GM12878 (cell line): ENCODE results near the gene APLP2. TPM values are rescaled to one million over a fixed set of nuclear protein-coding genes. Genes with fewer than 3 reads are reported as not detected.

Source experiments
- ATAC-seq: fragments of 200-7000 bp; cut with Tn5 transposase; 3 replicates; pipeline ENCODE4 v1.9.1; 2020; ENCODE audit warnings: mild to moderate bottlenecking, moderate library complexity
- BruUV-seq: library from RNA; stranded (reverse); fragments of 400-500 nt; replicated peaks from 2 replicates; lab custom pipeline; 2021; lab: Mats Ljungman, UMichigan
- CTCF ChIA-PET: fragments of 300-600 bp; sonication (Branson Sonifier 250); formaldehyde crosslinking; extraction: SDS; loops from one replicate; lab custom pipeline; 2021; ENCODE audit warnings: inconsistent platforms; lab: Yijun Ruan, JAX
- POLR2A ChIA-PET: fragments of 350-600 bp; formaldehyde crosslinking; extraction: SDS; loops from one replicate; lab custom pipeline; 2021; ENCODE audit warnings: inconsistent platforms; lab: Charles Lee
- RAD21 ChIA-PET: fragments of 300-600 bp; sonication (Branson Sonifier 250); formaldehyde crosslinking; loops from one replicate; lab custom pipeline; 2023; ENCODE audit warnings: antibody characterized with exemption; ENCODE audit not compliant: unreplicated experiment; lab: Charles Lee
- SMC1A ChIA-PET: fragments of 300-600 bp; sonication (Branson Sonifier 250); formaldehyde crosslinking; loops from one replicate; lab custom pipeline; 2023; ENCODE audit not compliant: unreplicated experiment, uncharacterized antibody; lab: Charles Lee
- DNase-seq: peaks from one replicate; pipeline ENCODE4 v3.0.0-alpha.2; 2011; ENCODE audit warnings: low read depth, low spot score
- FAIRE-seq: peaks from 3 replicates; lab custom pipeline; 2011; peaks lifted over from hg19 to GRCh38; lab: Jason Lieb, UNC
- H2AFZ ChIP-seq: 2 replicates; pipeline ENCODE4 v1.6.0; 2011; ENCODE audit warnings: low read depth, low read length, control low read depth; ENCODE audit not compliant: control insufficient read depth
- H3K27ac ChIP-seq: 2 replicates; pipeline ENCODE4 v1.5.1; 2011; ENCODE audit warnings: control low read depth; ENCODE audit not compliant: control insufficient read depth, insufficient read depth
- H3K27me3 ChIP-seq, 2 experiments: replicated peaks in 1 of 2; 2 replicates each; pipeline versions ENCODE4 v1.6.0 to v1.6.1; 2011; ENCODE audit warnings: low read length in 1 of 2; ENCODE audit not compliant: control insufficient read depth in 2 of 2, insufficient read depth in 2 of 2
- H3K36me3 ChIP-seq, 2 experiments: 2 replicates each; pipeline ENCODE4 v1.5.1; 2011; ENCODE audit warnings: low read length in 1 of 2; ENCODE audit not compliant: control insufficient read depth in 2 of 2, insufficient read depth in 2 of 2
- H3K4me1 ChIP-seq: 2 replicates; pipeline ENCODE4 v1.6.1; 2011; ENCODE audit warnings: mild to moderate bottlenecking, low read length, moderate library complexity, mixed read lengths; ENCODE audit not compliant: control insufficient read depth, insufficient read depth
- H3K4me2 ChIP-seq: 2 replicates; pipeline ENCODE4 v1.6.0; 2011; ENCODE audit warnings: control low read depth; ENCODE audit not compliant: control insufficient read depth, insufficient read depth
- H3K4me3 ChIP-seq: fragments of 200-600 bp; sonication (generic); 2 replicates; pipeline ENCODE4 v1.5.1; 2016
- H3K79me2 ChIP-seq: 2 replicates; pipeline ENCODE4 v1.6.0; 2011; ENCODE audit warnings: low read length; ENCODE audit not compliant: control insufficient read depth, insufficient read depth
- H3K9ac ChIP-seq: 2 replicates; pipeline ENCODE4 v1.8.0; 2011; ENCODE audit warnings: low read length, control low read depth, mixed read lengths; ENCODE audit not compliant: control insufficient read depth, insufficient read depth
- H3K9me3 ChIP-seq: replicated peaks from 3 replicates; pipeline ENCODE4 v1.5.1; 2011; ENCODE audit warnings: mild to moderate bottlenecking, low read length; ENCODE audit not compliant: control insufficient read depth, insufficient read depth
- H4K20me1 ChIP-seq: 2 replicates; pipeline ENCODE4 v1.6.0; 2011; ENCODE audit not compliant: control insufficient read depth, insufficient read depth
- BCL11A ChIP-seq: IDR thresholded peaks from 2 replicates; pipeline ENCODE4 v1.6.1; 2011; ENCODE audit warnings: low read depth, low read length
- FOXM1 ChIP-seq: IDR thresholded peaks from 2 replicates; pipeline ENCODE4 v1.6.1; 2012; ENCODE audit warnings: low read depth, mild to moderate bottlenecking, inconsistent platforms, low read length, moderate library complexity
- KLF5 ChIP-seq: fragments of 450-650 bp; IDR thresholded peaks from 2 replicates; pipeline ENCODE4 v1.6.1; 2014; ENCODE audit warnings: mild to moderate bottlenecking; ENCODE audit not compliant: partially characterized antibody
- NFYA ChIP-seq: IDR thresholded peaks from 2 replicates; pipeline ENCODE4 v1.6.1; 2011; ENCODE audit warnings: low read depth, mild to moderate bottlenecking, low read length, improper control_type of control experiment, borderline replicate concordance
- NR2F1 ChIP-seq: fragments of 450-650 bp; conservative IDR thresholded peaks from 2 replicates; pipeline ENCODE4 v1.6.1; 2017; ENCODE audit warnings: mild to moderate bottlenecking
- PML ChIP-seq: IDR thresholded peaks from 2 replicates; pipeline ENCODE4 v1.6.1; 2012; ENCODE audit warnings: low read length, inconsistent platforms
- POLR2A ChIP-seq: IDR thresholded peaks from 2 replicates; pipeline ENCODE4 v1.6.1; 2011; ENCODE audit warnings: low read depth, mild to moderate bottlenecking, low read length
- RCOR1 ChIP-seq: conservative IDR thresholded peaks from 2 replicates; pipeline ENCODE4 v1.6.1; 2012; ENCODE audit warnings: low read depth, low read length, improper control_type of control experiment
- SMAD5 ChIP-seq: IDR thresholded peaks from 2 replicates; pipeline ENCODE4 v1.6.1; 2016; ENCODE audit warnings: antibody characterized with exemption, low read depth
- STAT1 ChIP-seq: fragments of 450-650 bp; conservative IDR thresholded peaks from 2 replicates; pipeline ENCODE4 v1.6.1; 2014; ENCODE audit warnings: antibody characterized with exemption, mild to moderate bottlenecking
- SUPT20H ChIP-seq: IDR thresholded peaks from 2 replicates; pipeline ENCODE4 v1.6.1; 2011; ENCODE audit warnings: low read depth, mild to moderate bottlenecking, low read length, moderate library complexity, borderline replicate concordance; ENCODE audit not compliant: control insufficient read depth
- TAF1 ChIP-seq: IDR thresholded peaks from 2 replicates; pipeline ENCODE4 v1.6.1; 2011; ENCODE audit warnings: mild to moderate bottlenecking, low read depth, low read length, borderline replicate concordance
- USF1 ChIP-seq: IDR thresholded peaks from 2 replicates; pipeline ENCODE4 v1.6.1; 2011; ENCODE audit warnings: borderline replicate concordance, low read depth, mild to moderate bottlenecking, moderate library complexity, mixed read lengths, low read length; ENCODE audit not compliant: insufficient read depth; ENCODE audit errors: extremely low read length
- YBX1 ChIP-seq: fragments of 450-650 bp; IDR thresholded peaks from 2 replicates; pipeline ENCODE4 v1.6.1; 2016; ENCODE audit warnings: antibody characterized with exemption
- YY1 ChIP-seq: IDR thresholded peaks from 2 replicates; pipeline ENCODE4 v1.6.1; 2011; ENCODE audit warnings: low read depth, mild to moderate bottlenecking, low read length
- WGBS: methylation state at CpG from one replicate; pipeline ENCODE4 v1.1.6; 2016; ENCODE audit warnings: low lambda C conversion rate; ENCODE audit not compliant: insufficient replicate concordance, insufficient coverage; ENCODE audit errors: missing lambda C conversion rate; 5-methylcytosine and 5-hydroxymethylcytosine counted together
- in situ Hi-C: fragments of 300-500 bp; cut with MboI; formaldehyde crosslinking; loops from 9 replicates; pipeline ENCODE4 v1.14.3; 2018; ENCODE audit warnings: mixed read lengths
- intact Hi-C: fragments of 100-400 bp; cut with micrococcal nuclease; formaldehyde crosslinking; loops from one replicate; pipeline ENCODE4 v1.14.2; 2022; ENCODE audit not compliant: unreplicated experiment
- polyA plus RNA-seq, 11 experiments: library from polyadenylated mRNA; depleted of rRNA in 4 of 11; unstranded in 6 of 11; stranded (reverse) in 5 of 11; fragments of >200 nt; fragmentation: Nextera tagmentation in 4 of 11; fragmentation: Illumina TruSeq in 1 of 11; extraction: Ambion mirVana in 4 of 11; extraction: Trizol in 1 of 11; gene quantifications; 1 replicate in 1 of 11; 2 replicates in 10 of 11; pipeline versions ENCODE4 v1.2.1 to v1.2.3, GENCODE V29; 2011 to 2016; ENCODE audit warnings: inconsistent platforms in 2 of 11, missing spikeins in 2 of 11, low read depth in 1 of 11
- total RNA-seq, 4 experiments: library from RNA; depleted of rRNA in 3 of 4; stranded (reverse); fragments of >200 nt in 3 of 4; fragmentation: Illumina TruSeq in 1 of 4; extraction: Trizol in 1 of 4; gene quantifications; 2 replicates each; pipeline versions ENCODE4 v1.2.1 to v1.2.3, GENCODE V29; 2013 to 2021

The APLP2 gene
- total and polyA plus RNA-seq, 10 of the 15 experiments (the other 5 are each of a cell fraction or from before 2014, with no cell fraction given): 2.3 to 38.8 (median 21.3) TPM

- SMC1A ChIA-PET: interaction anchor here (0.8 to 2.2 kb wide), 6 partner anchors 10 to 202 kb away, joined by 3 to 7 read pairs (median 4); no protein-coding TSS in a partner anchor
- 71% methylated on average over 4 of the region's 4 CpGs for WGBS
- H3K27me3 ChIP-seq: no peaks in the 10 kb centered on the region
- H4K20me1 ChIP-seq: no peaks in the 10 kb centered on the region
- FAIRE-seq: no peak
- intact Hi-C loops: no loop called here
- RAD21 ChIA-PET: no interaction called here
- in situ Hi-C loops: no loop called here
- H3K4me1 ChIP-seq: no peaks in the 10 kb centered on the region
- TF ChIP-seq USF1 (no peak), RCOR1 (no peak), STAT1 (no peak)
- TF ChIP-seq, all 136 proteins: peak for 0
- H3K79me2 ChIP-seq: no peaks in the 10 kb centered on the region
- ATAC-seq: no peak
- no peaks in the 10 kb centered on the region for H3K9me3 ChIP-seq
- POLR2A ChIA-PET: no interaction called here
- H2AFZ ChIP-seq: no peak overlapping the region
- H3K27ac ChIP-seq: no peak overlapping the region
- BruUV-seq: no TSS peak
- no peak for DNase-seq
- H3K4me3 ChIP-seq: no peak overlapping the region
- peaks cover 0 to 3% of the 10 kb centered on the region in 2 experiments; a peak in 1 of 4 replicates for H3K36me3 ChIP-seq
- CTCF ChIA-PET: interaction anchor here (1.4 to 10.5 kb wide), 3 partner anchors 20 to 200 kb away, joined by 3 to 400 read pairs (median 4); no protein-coding TSS in a partner anchor
- H3K4me2 ChIP-seq: no peak overlapping the region
- H3K9ac ChIP-seq: no peak overlapping the region
Observed at GRCh38 chr11:130125638-130126037, 55.9 kb downstream of the APLP2 start.

GRCh38 chr11:130126516-130126915, 56.8 kb downstream of the APLP2 start:
- Histone ChIP-seq H3K4me1 (no peaks in the 10 kb centered on the region), H3K4me2 (no peak overlapping the region), H3K36me3 (peaks cover 0 to 3% of the 10 kb centered on the region in 2 experiments; a peak in 1 of 4 replicates), H4K20me1 (no peaks in the 10 kb centered on the region), H3K79me2 (no peaks in the 10 kb centered on the region), H3K4me3 (no peak overlapping the region), H3K9me3 (no peaks in the 10 kb centered on the region), H3K27ac (no peak overlapping the region), H3K9ac (no peak overlapping the region), H2AFZ (no peak overlapping the region), H3K27me3 (no peaks in the 10 kb centered on the region)
- intact Hi-C loops: no loop called here
- ATAC-seq (no peak), DNase-seq (no peak), FAIRE-seq (no peak)
- in situ Hi-C loops: no loop called here
- ChIA-PET CTCF (interaction anchor here (1.0 to 10.5 kb wide), 5 partner anchors 19 to 210 kb away, joined by 3 to 400 read pairs (median 4); no protein-coding TSS in a partner anchor), SMC1A (interaction anchor here (0.8 to 2.2 kb wide), 9 partner anchors 8 to 203 kb away, joined by 3 to 7 read pairs (median 5); no protein-coding TSS in a partner anchor), POLR2A (no interaction called here), RAD21 (interaction anchor here (0.8 to 1.6 kb wide), 4 partner anchors 8 to 204 kb away, joined by 3 to 5 read pairs (median 4); no protein-coding TSS in a partner anchor)
- no TSS peak for BruUV-seq
- 96% methylated on average over 5 of the region's 5 CpGs for WGBS
- TF ChIP-seq NR2F1 (no peak), BCL11A (no peak), FOXM1 (no peak), NFYA (no peak), SMAD5 (no peak), RCOR1 (no peak), TAF1 (no peak), YBX1 (no peak), POLR2A (no peak), SUPT20H (no peak), YY1 (no peak), PML (no peak), KLF5 (no peak)
